ENCODE results near the gene ANKS1B.

The ANKS1B gene

DNA sequence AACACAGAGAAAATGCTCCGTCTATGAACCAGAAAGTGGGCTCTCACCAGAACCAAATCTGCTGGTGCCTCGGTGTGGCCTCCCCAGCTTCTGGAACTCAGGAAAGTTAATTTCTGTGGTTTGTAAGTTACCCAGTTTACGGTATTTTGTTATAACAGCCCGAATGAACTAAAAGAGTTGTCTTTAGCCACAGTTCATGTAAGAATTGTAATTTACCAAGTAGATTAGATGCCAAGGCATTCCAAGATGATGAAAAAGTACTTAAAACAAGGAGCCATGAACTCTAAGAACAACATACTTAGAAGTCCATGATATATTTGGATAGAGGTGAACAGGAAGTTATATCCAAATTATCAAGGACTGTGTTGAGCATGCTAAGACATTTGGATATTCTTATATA, 597.1 kb downstream of the ANKS1B start:
- no peak overlapping the region for H3K4me2 ChIP-seq (ENCODE audit: low read depth, low read length, poor library complexity, severe bottlenecking)
- H2AFZ ChIP-seq (ENCODE audit: low read length) = no peak overlapping the region
- no peaks in the 10 kb centered on the region for H3K9me2 ChIP-seq (replicated peaks; ENCODE audit: low read depth, low read length)
- no peaks in the 10 kb centered on the region for H4K20me1 ChIP-seq (ENCODE audit: insufficient read depth, low read length, poor library complexity, severe bottlenecking)
- no peak overlapping the region for H3K9ac ChIP-seq (ENCODE audit: low read depth, low read length, poor library complexity, severe bottlenecking)
- no peaks in the 10 kb centered on the region for H3F3A ChIP-seq (ENCODE audit: low read depth)
- no peaks in the 10 kb centered on the region for H3K27me3 ChIP-seq (ENCODE audit: insufficient read depth, low read length, poor library complexity, severe bottlenecking)
- H3K36me3 ChIP-seq (ENCODE audit: insufficient read depth, low read length) = no peaks in the 10 kb centered on the region
- H3K79me2 ChIP-seq (ENCODE audit: insufficient read depth, low read length) = no peaks in the 10 kb centered on the region
- no peaks in the 10 kb centered on the region for H3K4me1 ChIP-seq (ENCODE audit: insufficient read depth, low read length, poor library complexity, severe bottlenecking)
- no peak overlapping the region for H3K4me3 ChIP-seq (ENCODE audit: low read length, poor library complexity, severe bottlenecking)
- H3K9me3 ChIP-seq (ENCODE audit: insufficient read depth, low read depth, low read length) = no peaks in the 10 kb centered on the region
- no peak for TF ChIP-seq EZH2phosphoT487 (IDR thresholded peaks at IDR 0.05; ENCODE audit: borderline replicate concordance)
- TF ChIP-seq, protein P1, sequence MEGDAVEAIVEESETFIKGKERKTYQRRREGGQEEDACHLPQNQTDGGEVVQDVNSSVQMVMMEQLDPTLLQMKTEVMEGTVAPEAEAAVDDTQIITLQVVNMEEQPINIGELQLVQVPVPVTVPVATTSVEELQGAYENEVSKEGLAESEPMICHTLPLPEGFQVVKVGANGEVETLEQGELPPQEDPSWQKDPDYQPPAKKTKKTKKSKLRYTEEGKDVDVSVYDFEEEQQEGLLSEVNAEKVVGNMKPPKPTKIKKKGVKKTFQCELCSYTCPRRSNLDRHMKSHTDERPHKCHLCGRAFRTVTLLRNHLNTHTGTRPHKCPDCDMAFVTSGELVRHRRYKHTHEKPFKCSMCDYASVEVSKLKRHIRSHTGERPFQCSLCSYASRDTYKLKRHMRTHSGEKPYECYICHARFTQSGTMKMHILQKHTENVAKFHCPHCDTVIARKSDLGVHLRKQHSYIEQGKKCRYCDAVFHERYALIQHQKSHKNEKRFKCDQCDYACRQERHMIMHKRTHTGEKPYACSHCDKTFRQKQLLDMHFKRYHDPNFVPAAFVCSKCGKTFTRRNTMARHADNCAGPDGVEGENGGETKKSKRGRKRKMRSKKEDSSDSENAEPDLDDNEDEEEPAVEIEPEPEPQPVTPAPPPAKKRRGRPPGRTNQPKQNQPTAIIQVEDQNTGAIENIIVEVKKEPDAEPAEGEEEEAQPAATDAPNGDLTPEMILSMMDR (conservative IDR thresholded peaks at IDR 0.05; ENCODE audit: low read length) = no peak

GRCh38 chr12:99386907-99387306, 597.8 kb downstream of the ANKS1B start:
- no peaks in the 10 kb centered on the region for H3K4me1 ChIP-seq (ENCODE audit: insufficient read depth, low read length, poor library complexity, severe bottlenecking)
- no peak overlapping the region for H3K9ac ChIP-seq (ENCODE audit: low read depth, low read length, poor library complexity, severe bottlenecking)
- no peak overlapping the region for H2AFZ ChIP-seq (ENCODE audit: low read length)
- no peaks in the 10 kb centered on the region for H3K79me2 ChIP-seq (ENCODE audit: insufficient read depth, low read length)
- H3K4me2 ChIP-seq (ENCODE audit: low read depth, low read length, poor library complexity, severe bottlenecking) = no peak overlapping the region
- no peak for TF ChIP-seq EZH2phosphoT487 (IDR thresholded peaks at IDR 0.05; ENCODE audit: borderline replicate concordance)
- TF ChIP-seq, protein P1 (conservative IDR thresholded peaks at IDR 0.05; ENCODE audit: low read length) = peak; percentile 37
- no peaks in the 10 kb centered on the region for H3K9me3 ChIP-seq (ENCODE audit: insufficient read depth, low read depth, low read length)
- H3K27me3 ChIP-seq (ENCODE audit: insufficient read depth, low read length, poor library complexity, severe bottlenecking) = no peaks in the 10 kb centered on the region
- no peaks in the 10 kb centered on the region for H3K9me2 ChIP-seq (replicated peaks; ENCODE audit: low read depth, low read length)
- no peaks in the 10 kb centered on the region for H4K20me1 ChIP-seq (ENCODE audit: insufficient read depth, low read length, poor library complexity, severe bottlenecking)
- no peaks in the 10 kb centered on the region for H3K36me3 ChIP-seq (ENCODE audit: insufficient read depth, low read length)
- no peaks in the 10 kb centered on the region for H3F3A ChIP-seq (ENCODE audit: low read depth)
- no peak overlapping the region for H3K4me3 ChIP-seq (ENCODE audit: low read length, poor library complexity, severe bottlenecking)

DNA sequence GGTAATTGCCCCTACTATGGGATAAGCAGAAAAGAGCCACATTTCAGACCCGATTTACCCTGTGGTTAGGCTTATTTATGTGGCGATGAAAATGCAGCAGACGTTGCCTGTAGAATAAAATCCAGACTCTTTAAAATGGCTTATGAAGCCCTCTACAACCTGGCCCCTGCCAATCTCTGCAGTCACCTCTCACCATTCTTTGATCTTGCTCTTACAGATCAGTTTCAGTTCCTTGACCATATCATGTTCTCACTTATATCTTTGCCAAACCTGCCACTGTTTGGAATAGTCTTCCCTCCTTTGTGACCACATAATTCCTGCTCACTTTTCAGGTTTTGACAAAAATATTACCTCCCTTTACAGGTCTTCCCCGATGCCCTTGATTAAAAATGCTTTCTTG, 601.5 kb downstream of the ANKS1B start:
- Histone ChIP-seq H3K27me3 (ENCODE audit: insufficient read depth, low read length, poor library complexity, severe bottlenecking) (no peaks in the 10 kb centered on the region), H3K9ac (ENCODE audit: low read depth, low read length, poor library complexity, severe bottlenecking) (no peak overlapping the region), H2AFZ (ENCODE audit: low read length) (no peak overlapping the region), H3K4me2 (ENCODE audit: low read depth, low read length, poor library complexity, severe bottlenecking) (no peak overlapping the region), H3K9me2 (replicated peaks; ENCODE audit: low read depth, low read length) (no peaks in the 10 kb centered on the region), H3K9me3 (ENCODE audit: insufficient read depth, low read depth, low read length) (no peaks in the 10 kb centered on the region), H3K4me1 (ENCODE audit: insufficient read depth, low read length, poor library complexity, severe bottlenecking) (no peaks in the 10 kb centered on the region), H3K4me3 (ENCODE audit: low read length, poor library complexity, severe bottlenecking) (no peak overlapping the region), H4K20me1 (ENCODE audit: insufficient read depth, low read length, poor library complexity, severe bottlenecking) (no peaks in the 10 kb centered on the region), H3K79me2 (ENCODE audit: insufficient read depth, low read length) (no peaks in the 10 kb centered on the region), H3K36me3 (ENCODE audit: insufficient read depth, low read length) (no peaks in the 10 kb centered on the region), H3F3A (ENCODE audit: low read depth) (no peaks in the 10 kb centered on the region)
- TF ChIP-seq, protein P1 (conservative IDR thresholded peaks at IDR 0.05; ENCODE audit: low read length) = no peak
- no peak for TF ChIP-seq EZH2phosphoT487 (IDR thresholded peaks at IDR 0.05; ENCODE audit: borderline replicate concordance)
